HG03442 (cell line): ENCODE measurements around the gene SNX14.

Experiments
- ATAC-seq: cut with Tn5 transposase; IDR thresholded peaks from one replicate; pipeline ENCODE4 v1.9.1; 2021; ENCODE audit warnings: mild to moderate bottlenecking, moderate library complexity; ENCODE audit not compliant: unreplicated experiment

Gene SNX14

DNA sequence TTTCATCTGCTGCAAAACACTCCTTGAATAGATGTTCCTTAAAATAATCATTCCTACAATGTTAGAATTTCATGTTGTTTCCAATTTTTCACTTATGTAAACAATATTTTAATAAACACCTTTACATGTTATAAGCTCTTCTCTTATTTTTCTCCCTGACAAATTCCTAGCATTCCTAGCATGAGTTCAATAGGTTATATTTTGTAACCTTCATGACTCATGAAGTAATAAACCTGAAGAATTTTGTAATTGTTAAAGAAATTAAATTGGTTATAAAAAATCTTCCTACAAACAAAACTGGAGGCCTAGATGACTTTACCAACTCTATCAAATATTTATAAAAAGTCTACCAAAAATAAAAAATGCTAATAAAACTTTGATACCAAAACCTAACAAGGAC, 77.5 kb downstream of the SNX14 start:
- ATAC-seq: no peak

DNA sequence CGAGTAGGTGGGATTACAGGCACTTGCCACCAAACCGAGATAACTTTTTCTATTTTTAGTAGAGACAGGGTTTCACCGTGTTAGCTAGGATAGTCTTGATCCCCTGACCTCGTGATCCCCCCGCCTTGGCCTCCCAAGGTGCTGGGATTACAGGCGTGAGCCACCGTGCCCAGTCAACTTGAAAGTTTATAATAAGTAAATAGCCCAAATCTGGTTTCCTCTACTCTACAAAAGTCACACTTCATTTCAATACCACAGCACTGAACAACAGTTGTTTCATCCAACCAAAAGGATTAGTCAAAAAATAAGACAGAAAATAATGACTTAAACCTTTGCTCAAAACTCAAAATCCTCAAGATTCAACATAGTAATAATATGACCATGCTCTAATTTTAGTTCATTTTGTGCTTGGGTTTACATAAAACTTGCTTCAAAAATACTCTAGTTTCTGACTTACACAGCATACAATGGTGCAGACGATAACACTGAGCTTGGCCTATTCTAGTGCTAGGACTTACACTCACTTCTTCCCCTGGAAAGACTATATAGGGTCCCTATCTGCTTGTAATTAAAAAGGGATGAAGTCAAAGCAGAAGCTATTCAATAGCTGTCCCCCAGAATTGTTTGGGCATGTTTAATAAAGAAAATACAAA, 87.1 kb downstream of the SNX14 start:
- peak; percentile 72 for ATAC-seq

GRCh38 chr6:85498596-85499258, 94.9 kb downstream of the SNX14 start:
- no peak for ATAC-seq

DNA sequence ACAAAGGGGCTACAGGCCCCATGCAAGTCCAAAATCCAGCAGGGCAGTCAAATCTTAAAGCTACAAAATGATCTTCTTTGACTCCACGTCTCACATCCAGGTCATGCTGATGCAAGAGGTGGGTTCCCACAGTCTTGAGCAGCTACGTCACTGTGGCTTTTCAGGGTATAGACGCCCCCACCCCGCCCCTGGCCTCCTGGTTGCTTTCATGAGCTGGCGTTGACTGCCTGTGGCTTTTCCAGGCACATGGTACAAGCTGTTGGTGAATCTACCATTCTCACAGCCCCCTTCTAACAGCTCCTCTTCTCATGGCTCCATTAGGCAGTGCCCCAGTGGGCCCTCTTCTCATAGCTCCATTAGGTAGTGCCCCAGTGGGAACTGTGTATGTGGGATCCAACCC, 96.8 kb downstream of the SNX14 start:
- no peak for ATAC-seq

GRCh38 chr6:85496009-85496579, 97.6 kb downstream of the SNX14 start:
- ATAC-seq: peak; percentile 52

DNA sequence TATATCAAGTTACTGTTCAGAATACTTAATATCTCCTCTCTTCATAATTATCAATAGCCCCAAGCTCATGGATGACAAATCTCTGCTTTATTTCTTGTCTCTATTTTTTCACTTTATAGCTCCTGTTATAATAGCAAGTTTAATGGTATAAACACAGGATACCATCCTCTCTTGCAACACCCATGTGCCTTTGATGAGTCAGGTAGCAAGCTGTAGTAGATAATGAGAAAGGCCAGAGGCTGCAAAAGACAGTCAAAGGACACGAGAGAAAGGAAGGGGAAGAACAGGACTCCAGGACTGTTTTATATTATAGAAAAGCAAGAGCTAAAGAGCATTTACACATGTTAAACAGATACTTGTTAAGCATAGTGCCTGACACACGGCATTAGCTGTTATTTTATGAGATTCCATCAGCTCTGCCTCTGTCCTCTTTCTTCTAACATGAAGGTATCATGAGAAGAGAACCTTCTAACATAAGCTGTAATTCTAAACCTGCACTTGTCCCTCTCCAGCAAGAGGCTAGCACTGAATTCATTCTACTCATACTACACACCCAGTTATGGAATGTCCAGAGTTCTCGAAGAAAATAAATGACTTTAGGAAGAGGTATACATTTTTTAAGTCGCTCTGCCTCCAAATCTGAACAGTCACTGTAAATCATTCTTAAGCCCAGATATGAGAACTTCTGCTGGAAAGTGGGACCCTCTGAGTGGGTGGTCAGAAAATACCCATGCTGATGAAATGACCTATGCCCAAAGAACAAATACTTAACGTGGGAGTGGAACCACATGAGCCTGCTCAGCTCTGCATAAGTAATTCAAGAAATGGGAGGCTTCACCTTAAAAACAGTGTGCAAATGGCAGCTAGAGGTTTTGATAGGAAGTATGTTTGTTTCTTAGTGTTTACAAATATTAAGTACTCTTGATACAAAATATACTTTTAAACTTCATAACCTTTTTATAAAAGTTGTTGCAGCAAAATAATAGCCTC, 98.8 kb downstream of the SNX14 start:
- ATAC-seq: no peak

DNA sequence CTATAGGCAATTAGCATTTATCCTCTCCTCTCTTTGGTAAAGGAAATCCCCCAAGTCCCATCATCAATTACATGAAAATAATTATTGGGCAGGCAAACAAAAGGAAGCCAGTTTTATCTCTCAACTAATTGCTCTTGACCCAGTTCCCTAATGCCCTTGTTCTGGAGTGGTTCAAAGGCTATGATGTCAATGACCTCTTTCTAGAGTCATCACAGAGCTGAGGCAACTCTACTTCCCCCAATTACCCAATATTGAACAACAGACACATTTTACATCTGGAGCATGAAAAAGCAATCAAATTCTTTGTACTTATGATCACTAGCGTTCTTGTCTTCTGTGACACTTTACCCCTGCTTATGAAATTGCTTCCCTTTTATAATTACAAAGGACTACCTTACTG, 100.3 kb downstream of the SNX14 start:
- no peak for ATAC-seq

- no peak for ATAC-seq
These were observed 103.0 kb downstream of the SNX14 start for GRCh38 chr6:85490516-85491248.

DNA sequence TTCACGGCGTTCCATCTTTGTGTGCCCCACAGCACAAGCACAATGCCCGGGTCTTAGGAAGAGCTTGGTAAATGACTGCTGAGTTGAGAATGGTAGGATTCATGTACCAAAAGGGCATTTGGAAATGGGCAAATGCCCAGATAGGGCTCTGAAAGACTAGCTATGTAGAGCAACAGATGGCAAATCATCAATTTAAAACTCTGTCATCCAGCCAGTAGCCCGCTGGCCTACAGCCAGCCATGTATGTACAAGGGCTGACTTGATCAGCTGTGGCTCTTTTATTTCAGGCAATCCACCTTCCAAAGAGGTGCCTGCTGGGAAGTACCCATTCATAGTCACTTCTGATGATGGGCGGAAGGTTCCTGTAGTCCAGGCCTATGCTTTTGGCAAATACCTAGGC, 108.7 kb downstream of the SNX14 start:
- no peak for ATAC-seq

GRCh38 chr6:85483846-85484245, 109.8 kb downstream of the SNX14 start:
- ATAC-seq: no peak

GRCh38 chr6:85482905-85483700, 110.6 kb downstream of the SNX14 start:
- ATAC-seq: peak; percentile 96

GRCh38 chr6:85482206-85482904, 111.3 kb downstream of the SNX14 start:
- peak; percentile 4 for ATAC-seq

GRCh38 chr6:85479208-85479607, 114.5 kb downstream of the SNX14 start:
- ATAC-seq: no peak

GRCh38 chr6:85476532-85476931, 117.1 kb downstream of the SNX14 start:
- no peak for ATAC-seq

DNA sequence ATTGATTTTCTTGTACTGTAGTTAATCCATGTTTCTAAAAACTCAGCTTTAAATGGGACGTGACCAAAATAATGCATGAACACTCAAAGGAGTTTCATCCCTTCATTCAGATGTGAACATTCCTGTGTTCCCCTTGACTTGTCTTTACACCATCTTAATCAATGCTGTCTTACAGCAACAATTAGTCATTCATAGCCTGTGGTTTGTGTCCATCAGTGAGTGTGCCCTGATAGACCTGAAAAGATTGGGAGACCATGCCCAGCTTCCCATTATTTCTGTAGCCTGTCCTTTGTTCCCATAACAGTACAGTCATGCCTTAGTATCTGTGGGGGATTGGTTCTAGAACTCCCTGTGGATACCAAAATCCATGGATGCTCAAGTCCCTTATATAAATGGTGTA, 119.9 kb downstream of the SNX14 start:
- no peak for ATAC-seq

- no peak for ATAC-seq
These were observed 120.9 kb downstream of the SNX14 start for GRCh38 chr6:85472744-85473143.

GRCh38 chr6:85470023-85470410, 123.6 kb downstream of the SNX14 start:
- no peak for ATAC-seq

GRCh38 chr6:85469276-85470022, 124.2 kb downstream of the SNX14 start:
- no peak for ATAC-seq
